ENCODE measurements around the gene DGKG. TPM values are rescaled to one million over a fixed set of nuclear protein-coding genes. Genes with fewer than 3 reads are reported as not detected.

DGKG gene
- polyA plus RNA-seq, 1 of the 3 experiments (the other 2 are of a cell fraction) = 0.12 TPM

- no peaks in the 10 kb centered on the region for H4K20me1 ChIP-seq (ENCODE audit: insufficient read depth)
- TF ChIP-seq MEF2A (IDR thresholded peaks at IDR 0.05; ENCODE audit: borderline replicate concordance, low read depth) (no peak), TAF1 (IDR thresholded peaks at IDR 0.05; ENCODE audit: borderline replicate concordance, low read depth, low read length) (no peak), NFIC (IDR thresholded peaks at IDR 0.05; ENCODE audit: borderline replicate concordance) (no peak), TEAD4 (IDR thresholded peaks at IDR 0.05; ENCODE audit: borderline replicate concordance, insufficient read depth) (no peak), GABPA (IDR thresholded peaks at IDR 0.05; ENCODE audit: low read depth) (no peak)
- no peak overlapping the region for H3K4me2 ChIP-seq
- POLR2A ChIA-PET = no interaction called here
- no peaks in the 10 kb centered on the region for H3K79me2 ChIP-seq (ENCODE audit: insufficient read depth)
- WGBS (ENCODE audit: low lambda C conversion rate) = 48% methylated on average over 5 of the region's 5 CpGs
- H3K27me3 ChIP-seq (ENCODE audit: insufficient read depth) = no peaks in the 10 kb centered on the region
- H3K36me3 ChIP-seq (replicated peaks in 1 of 2; ENCODE audit: control insufficient read depth in 1 of 2, insufficient read depth in 2 of 2, low read length in 1 of 2) = no peaks in the 10 kb centered on the region
- no peaks in the 10 kb centered on the region for H3F3A ChIP-seq (replicated peaks; ENCODE audit: insufficient read depth)
- no peak overlapping the region for H2AFZ ChIP-seq (ENCODE audit: low read depth)
- H3K9me3 ChIP-seq = no peaks in the 10 kb centered on the region
- DNase-seq = no peak
- no peak overlapping the region for H3K9ac ChIP-seq
- no peak overlapping the region for H3K4me3 ChIP-seq (ENCODE audit: low read depth in 2 of 2, low read length in 1 of 2)
- CTCF ChIA-PET = interaction anchor here (1.1 kb wide), 1 partner anchor 16 kb away, joined by 3 read pairs; no protein-coding TSS in a partner anchor
- no peaks in the 10 kb centered on the region for H3K9me2 ChIP-seq
- no peaks in the 10 kb centered on the region; a peak in 1 of 4 replicates for H3K4me1 ChIP-seq (ENCODE audit: control insufficient read depth in 1 of 2, insufficient read depth in 2 of 2, low read depth in 1 of 2, low read length in 1 of 2)
- no peak overlapping the region for H3K27ac ChIP-seq (ENCODE audit: low read depth in 2 of 2, low read length in 1 of 2)
These were observed 239.0 kb downstream of the DGKG start for GRCh38 chr3:186123012-186123411.

- Histone ChIP-seq H3K27ac (ENCODE audit: low read depth in 2 of 2, low read length in 1 of 2) (no peak overlapping the region), H2AFZ (ENCODE audit: low read depth) (no peak overlapping the region), H3K4me3 (ENCODE audit: low read depth in 2 of 2, low read length in 1 of 2) (no peak overlapping the region), H3K4me2 (no peak overlapping the region), H3K9me3 (no peaks in the 10 kb centered on the region), H3K4me1 (ENCODE audit: control insufficient read depth in 1 of 2, insufficient read depth in 2 of 2, low read depth in 1 of 2, low read length in 1 of 2) (no peaks in the 10 kb centered on the region; a peak in 1 of 4 replicates), H3K9me2 (no peaks in the 10 kb centered on the region), H4K20me1 (ENCODE audit: insufficient read depth) (no peaks in the 10 kb centered on the region), H3F3A (replicated peaks; ENCODE audit: insufficient read depth) (no peaks in the 10 kb centered on the region), H3K36me3 (replicated peaks in 1 of 2; ENCODE audit: control insufficient read depth in 1 of 2, insufficient read depth in 2 of 2, low read length in 1 of 2) (no peaks in the 10 kb centered on the region), H3K27me3 (ENCODE audit: insufficient read depth) (no peaks in the 10 kb centered on the region; the same call in 1 of the 2 replicates), H3K79me2 (ENCODE audit: insufficient read depth) (no peaks in the 10 kb centered on the region), H3K9ac (no peak overlapping the region)
- no peak for DNase-seq
- TF ChIP-seq MEF2A (IDR thresholded peaks at IDR 0.05; ENCODE audit: borderline replicate concordance, low read depth) (no peak), JUND (IDR thresholded peaks at IDR 0.05) (no peak)
- ChIA-PET POLR2A (interaction anchor here (0.6 kb wide), 1 partner anchor 22 kb away, joined by 3 read pairs; no protein-coding TSS in a partner anchor), CTCF (interaction anchor here (0.9 kb wide), 1 partner anchor 12 kb away, joined by 3 read pairs; no protein-coding TSS in a partner anchor)
- WGBS (ENCODE audit: low lambda C conversion rate) = 42% methylated on average over 2 of the region's 2 CpGs
These were observed 240.1 kb downstream of the DGKG start for GRCh38 chr3:186121968-186122367.

- WGBS (ENCODE audit: low lambda C conversion rate) = 64% methylated on average over 6 of the region's 6 CpGs
- H3K4me1 ChIP-seq (ENCODE audit: control insufficient read depth in 1 of 2, insufficient read depth in 2 of 2, low read depth in 1 of 2, low read length in 1 of 2) = no peaks in the 10 kb centered on the region; a peak in 1 of 4 replicates
- no peak for DNase-seq
- no peak overlapping the region for H2AFZ ChIP-seq (ENCODE audit: low read depth)
- no peak overlapping the region for H3K27ac ChIP-seq (ENCODE audit: low read depth in 2 of 2, low read length in 1 of 2)
- H3K4me2 ChIP-seq = no peak overlapping the region
- POLR2A ChIA-PET = interaction anchor here (0.6 kb wide), 1 partner anchor 22 kb away, joined by 3 read pairs; no protein-coding TSS in a partner anchor
- H3K27me3 ChIP-seq (ENCODE audit: insufficient read depth) = no peaks in the 10 kb centered on the region; the same call in 1 of the 2 replicates
- H3K9ac ChIP-seq = no peak overlapping the region
- CTCF ChIA-PET = no interaction called here
- no peak overlapping the region for H3K4me3 ChIP-seq (ENCODE audit: low read depth in 2 of 2, low read length in 1 of 2)
- H3F3A ChIP-seq (replicated peaks; ENCODE audit: insufficient read depth) = no peaks in the 10 kb centered on the region
- H4K20me1 ChIP-seq (ENCODE audit: insufficient read depth) = no peaks in the 10 kb centered on the region
- H3K9me3 ChIP-seq = no peaks in the 10 kb centered on the region
- no peaks in the 10 kb centered on the region for H3K79me2 ChIP-seq (ENCODE audit: insufficient read depth)
- no peaks in the 10 kb centered on the region for H3K36me3 ChIP-seq (replicated peaks in 1 of 2; ENCODE audit: control insufficient read depth in 1 of 2, insufficient read depth in 2 of 2, low read length in 1 of 2)
- H3K9me2 ChIP-seq = no peaks in the 10 kb centered on the region
- TF ChIP-seq MXI1 (IDR thresholded peaks at IDR 0.05; ENCODE audit: low read depth, low read length) (no peak), NFIC (IDR thresholded peaks at IDR 0.05; ENCODE audit: borderline replicate concordance) (no peak), EP300 (IDR thresholded peaks at IDR 0.05; ENCODE audit: borderline replicate concordance in 1 of 2, low read depth in 1 of 2, low read length in 1 of 2) (no peak), GATA2 (CRISPR knock-in tag; IDR thresholded peaks at IDR 0.05) (no peak), RFX5 (IDR thresholded peaks at IDR 0.05; ENCODE audit: low read length) (no peak)
These were observed 240.8 kb downstream of the DGKG start for GRCh38 chr3:186121278-186121677.
